AG09309 (cell line): ENCODE measurements around the gene OR6K6.

Source experiments
- DNase-seq: peaks from one replicate; pipeline ENCODE4 v3.0.0-alpha.2; 2010; ENCODE audit warnings: low read depth
- H3K4me3 ChIP-seq: 2 replicates; pipeline ENCODE4 v1.5.1; 2011; ENCODE audit warnings: mild to moderate bottlenecking, low read depth, low read length, moderate library complexity; ENCODE audit not compliant: control insufficient read depth
- TF ChIP-seq, protein P1 (sequence below): IDR thresholded peaks from 2 replicates; pipeline ENCODE4 v1.5.1; 2011; ENCODE audit warnings: mild to moderate bottlenecking, low read depth, low read length, inconsistent platforms; ENCODE audit not compliant: insufficient read depth, control insufficient read depth; ENCODE audit errors: missing control alignments

The OR6K6 gene

DNA sequence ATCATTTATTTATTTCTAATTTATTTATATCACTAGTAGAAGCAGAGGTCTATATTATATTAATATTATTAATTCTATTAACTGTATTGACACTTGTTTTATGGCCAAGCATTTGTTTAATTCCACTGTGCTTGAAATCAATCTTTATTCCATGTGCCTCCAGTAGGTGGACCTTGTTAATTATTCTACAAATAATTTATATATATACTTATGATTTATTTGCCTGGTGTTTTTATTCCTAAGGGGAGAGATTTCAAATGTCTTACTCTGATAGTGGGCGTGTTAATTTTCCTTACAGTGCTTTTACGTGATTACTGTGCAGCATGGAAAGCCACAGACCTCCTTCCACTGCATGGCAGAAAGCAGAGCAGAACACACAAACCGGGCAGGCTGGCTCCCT, 44.0 kb downstream of the OR6K6 start:
- DNase-seq = no peak
- no peak overlapping the region for H3K4me3 ChIP-seq
- TF ChIP-seq, protein P1, sequence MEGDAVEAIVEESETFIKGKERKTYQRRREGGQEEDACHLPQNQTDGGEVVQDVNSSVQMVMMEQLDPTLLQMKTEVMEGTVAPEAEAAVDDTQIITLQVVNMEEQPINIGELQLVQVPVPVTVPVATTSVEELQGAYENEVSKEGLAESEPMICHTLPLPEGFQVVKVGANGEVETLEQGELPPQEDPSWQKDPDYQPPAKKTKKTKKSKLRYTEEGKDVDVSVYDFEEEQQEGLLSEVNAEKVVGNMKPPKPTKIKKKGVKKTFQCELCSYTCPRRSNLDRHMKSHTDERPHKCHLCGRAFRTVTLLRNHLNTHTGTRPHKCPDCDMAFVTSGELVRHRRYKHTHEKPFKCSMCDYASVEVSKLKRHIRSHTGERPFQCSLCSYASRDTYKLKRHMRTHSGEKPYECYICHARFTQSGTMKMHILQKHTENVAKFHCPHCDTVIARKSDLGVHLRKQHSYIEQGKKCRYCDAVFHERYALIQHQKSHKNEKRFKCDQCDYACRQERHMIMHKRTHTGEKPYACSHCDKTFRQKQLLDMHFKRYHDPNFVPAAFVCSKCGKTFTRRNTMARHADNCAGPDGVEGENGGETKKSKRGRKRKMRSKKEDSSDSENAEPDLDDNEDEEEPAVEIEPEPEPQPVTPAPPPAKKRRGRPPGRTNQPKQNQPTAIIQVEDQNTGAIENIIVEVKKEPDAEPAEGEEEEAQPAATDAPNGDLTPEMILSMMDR = no peak

DNA sequence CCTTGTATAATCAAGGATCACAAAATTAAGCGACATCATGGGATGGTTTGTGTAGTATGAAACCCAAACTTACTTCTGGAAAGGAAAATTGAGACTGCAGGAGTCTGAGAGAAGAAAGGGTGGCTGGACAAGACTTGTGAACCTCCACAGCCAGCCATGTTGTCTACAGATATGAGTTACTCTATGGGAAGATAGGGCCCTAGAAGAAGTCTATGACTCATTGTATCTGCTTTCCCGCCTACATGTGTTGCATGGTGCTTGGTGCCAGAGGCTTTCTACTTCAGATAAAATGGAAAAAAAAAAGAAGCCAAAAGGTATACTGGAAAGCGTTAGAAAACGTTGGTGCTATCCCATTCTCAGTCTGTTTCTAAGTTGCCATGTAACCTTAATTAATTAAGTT, 45.2 kb downstream of the OR6K6 start:
- TF ChIP-seq, protein P1 = no peak
- H3K4me3 ChIP-seq = no peak overlapping the region
- DNase-seq = no peak

- TF ChIP-seq, protein P1 = no peak
- no peak overlapping the region for H3K4me3 ChIP-seq
- no peak for DNase-seq
These were observed 46.0 kb downstream of the OR6K6 start for GRCh38 chr1:158800526-158800925.

DNA sequence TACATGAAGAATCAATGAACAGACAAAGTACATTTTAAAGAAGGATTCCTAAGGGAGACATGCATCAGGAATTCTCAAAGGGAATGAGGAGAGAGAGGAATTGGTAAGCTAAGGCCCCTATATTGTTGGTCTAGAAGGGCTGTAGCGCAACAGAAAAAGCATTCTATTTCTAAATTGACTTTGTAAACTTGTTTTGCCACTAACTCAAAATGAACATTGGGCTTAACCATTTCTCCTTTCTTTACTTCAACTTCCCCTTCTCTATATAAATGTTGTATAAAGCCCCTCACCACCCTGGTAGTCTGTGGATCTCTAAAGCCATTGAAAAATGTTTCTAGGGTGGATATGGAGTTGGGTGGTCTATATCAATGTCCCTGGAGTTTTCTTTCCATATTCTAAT, 46.9 kb downstream of the OR6K6 start:
- DNase-seq = no peak
- H3K4me3 ChIP-seq = no peak overlapping the region
- TF ChIP-seq, protein P1 = no peak

DNA sequence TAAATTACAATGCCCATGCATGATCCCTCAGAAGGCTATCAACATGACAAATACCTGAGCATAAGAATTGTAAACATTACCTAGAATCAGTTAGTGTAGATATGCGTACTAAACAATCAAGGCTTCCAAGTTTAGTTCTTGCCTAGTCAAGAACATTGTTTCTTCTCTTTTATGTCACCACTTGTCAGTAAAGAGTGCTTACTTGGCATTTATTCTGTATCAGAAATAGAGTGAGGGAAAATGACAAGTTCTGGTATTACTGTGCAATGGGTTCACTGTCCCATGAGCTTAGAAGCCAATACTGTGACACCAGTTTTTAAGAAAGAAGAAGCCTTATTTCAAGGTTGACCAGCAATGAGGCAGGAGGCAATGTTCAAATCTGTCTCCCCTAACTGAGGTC, 49.2 kb downstream of the OR6K6 start:
- DNase-seq = no peak
- TF ChIP-seq, protein P1 = no peak
- no peak overlapping the region for H3K4me3 ChIP-seq
